Measurements from ENCODE around the gene OBSL1.

Gene OBSL1

DNA sequence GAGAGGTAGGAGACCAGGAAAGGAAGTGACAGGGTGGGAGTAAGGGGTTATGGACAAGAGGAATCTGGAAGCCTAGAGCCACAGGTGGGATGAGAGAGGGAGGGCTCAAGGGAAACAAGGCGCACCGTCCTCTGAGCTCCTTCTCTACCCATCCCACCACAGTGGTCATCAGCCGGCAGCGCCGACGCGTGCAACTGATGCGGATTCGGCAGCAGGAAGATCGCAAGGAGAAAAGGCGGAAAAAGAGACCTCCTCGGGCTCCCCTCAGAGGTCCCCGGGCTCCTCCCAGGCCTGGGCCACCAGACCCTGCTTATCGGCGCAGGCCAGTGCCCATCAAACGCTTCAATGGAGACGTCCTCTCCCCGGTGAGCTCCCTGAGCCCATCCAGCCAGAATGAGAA is 22.3 kb downstream of the OBSL1 start:
- no peak for DNase-seq (ENCODE audit: low read depth)

DNA sequence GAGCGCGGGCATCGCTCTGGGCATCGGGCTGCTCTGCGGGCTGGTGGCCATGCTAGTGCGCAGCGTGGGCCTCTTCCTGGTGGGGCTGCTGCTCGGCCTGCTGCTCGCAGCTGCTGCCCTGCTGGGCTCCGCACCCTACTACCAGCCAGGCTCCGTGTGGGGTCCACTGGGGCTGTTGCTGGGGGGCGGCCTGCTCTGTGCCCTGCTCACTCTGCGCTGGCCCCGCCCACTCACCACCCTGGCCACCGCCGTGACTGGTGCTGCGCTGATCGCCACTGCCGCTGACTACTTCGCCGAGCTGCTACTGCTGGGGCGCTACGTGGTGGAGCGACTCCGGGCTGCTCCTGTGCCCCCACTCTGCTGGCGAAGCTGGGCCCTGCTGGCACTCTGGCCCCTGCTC is 23.7 kb downstream of the OBSL1 start:
- no peak for DNase-seq (ENCODE audit: low read depth)

DNA sequence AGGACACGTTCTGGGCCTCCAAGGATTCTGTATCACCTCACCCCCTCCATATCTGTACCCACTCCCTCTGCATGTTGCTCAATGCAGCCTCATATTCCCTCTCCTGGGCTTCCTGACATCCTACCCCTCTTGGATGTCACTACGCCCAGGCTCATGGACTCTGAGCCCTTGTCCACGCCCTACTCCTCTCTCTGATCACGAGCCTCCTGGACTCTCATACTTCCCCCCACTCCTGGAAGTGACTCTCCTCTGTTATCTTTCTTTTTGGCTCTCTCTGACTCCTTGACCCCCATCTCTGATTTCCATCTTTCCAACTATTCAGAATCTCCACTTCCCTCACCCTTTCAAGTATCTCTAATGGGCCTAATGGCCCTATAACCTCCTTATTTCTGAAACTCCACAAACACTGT is 25.4 kb downstream of the OBSL1 start:
- no peak for DNase-seq (ENCODE audit: low read depth)

DNA sequence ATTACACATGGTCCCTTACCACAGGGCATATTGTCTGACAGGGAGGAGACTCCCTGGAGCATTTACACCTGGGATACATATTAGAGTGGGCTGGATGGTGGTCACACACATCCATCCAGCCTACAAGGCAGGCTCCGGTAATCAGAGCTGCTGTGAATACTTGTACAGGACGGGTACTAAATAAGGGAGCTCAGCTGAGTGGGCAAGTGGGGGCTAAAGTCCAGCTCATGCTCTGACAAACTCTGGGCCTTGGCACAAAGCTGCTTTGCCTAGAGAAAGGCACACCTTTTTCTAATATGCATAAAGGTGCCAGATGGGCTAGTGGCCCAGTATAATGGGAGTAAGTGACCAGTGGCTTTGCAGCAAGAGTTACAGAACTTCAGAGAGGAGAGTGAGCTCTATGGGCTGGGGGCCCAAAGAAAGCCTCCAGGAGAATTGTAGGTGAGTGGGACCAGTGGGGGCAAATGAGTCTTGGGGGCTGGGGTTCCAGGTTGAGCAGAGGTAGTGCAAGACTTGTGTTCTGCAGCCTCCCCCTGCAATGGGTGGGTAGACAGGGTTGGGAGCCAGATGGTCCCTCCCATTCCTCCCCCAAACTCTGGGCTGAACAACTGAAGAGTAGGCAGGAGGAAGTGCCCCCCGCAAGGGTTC is 25.9 kb downstream of the OBSL1 start:
- no peak for DNase-seq (ENCODE audit: low read depth)

DNA sequence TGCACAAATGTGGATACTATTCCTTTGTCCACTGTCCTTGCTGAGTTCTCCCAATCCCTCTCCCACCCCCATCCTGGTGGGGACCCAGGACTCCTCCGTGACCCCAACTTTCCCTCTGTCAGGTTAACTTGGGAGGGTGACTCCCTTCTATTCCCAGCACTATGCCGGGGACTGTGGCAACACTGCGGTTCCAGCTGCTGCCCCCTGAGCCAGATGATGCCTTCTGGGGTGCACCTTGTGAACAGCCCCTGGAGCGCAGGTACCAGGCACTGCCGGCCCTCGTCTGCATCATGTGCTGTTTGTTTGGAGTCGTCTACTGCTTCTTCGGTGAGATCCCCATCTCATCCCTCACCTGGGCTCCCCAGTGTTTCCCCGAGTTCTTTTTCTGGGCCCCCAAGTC is 26.8 kb downstream of the OBSL1 start:
- no peak for DNase-seq (ENCODE audit: low read depth)

DNA sequence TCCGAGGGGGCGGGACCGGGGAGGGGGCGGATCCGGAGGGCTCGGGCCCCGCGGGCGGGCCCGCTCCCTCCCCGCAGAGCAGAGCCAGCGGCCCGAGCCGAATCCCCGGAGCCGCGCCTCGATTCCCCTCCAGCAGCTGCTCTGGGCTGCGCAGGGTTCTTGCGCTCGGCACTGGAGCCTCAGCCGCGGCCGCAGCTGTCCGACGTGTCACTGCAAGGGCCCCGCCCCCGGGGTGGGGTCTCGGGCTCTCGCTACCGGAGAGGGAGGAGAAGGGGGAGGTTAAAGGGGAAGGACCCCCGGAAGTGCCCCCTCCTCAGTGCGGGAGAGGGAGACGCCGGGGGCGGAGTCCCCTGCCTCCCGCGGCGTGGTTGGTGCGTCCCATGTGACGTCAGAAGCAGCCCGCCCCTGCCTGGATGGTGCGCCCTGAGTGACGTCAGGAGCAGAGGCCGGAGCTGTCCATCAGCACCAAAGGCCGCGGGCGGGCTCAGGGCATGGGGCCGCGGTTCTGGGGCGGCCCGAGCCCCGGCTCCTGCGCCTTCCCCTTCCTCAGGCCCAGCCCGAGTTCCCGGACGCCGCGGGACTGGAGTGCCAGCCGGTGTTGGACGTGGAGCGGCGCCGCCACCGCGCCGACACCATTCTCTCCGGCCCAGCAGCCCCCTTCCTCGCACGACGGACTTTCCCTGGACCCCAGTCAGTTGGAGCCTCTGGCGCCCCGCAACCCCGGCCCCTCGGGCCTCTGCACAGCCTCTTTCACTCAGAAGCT is 27.6 kb downstream of the OBSL1 start, which contains the start of the genes CHPF and TMEM198:
Gene CHPF (minus strand): TSS at position 214 of the 763 bp plus-strand sequence. CDS start 271 bp downstream, outside the sequence.
Gene TMEM198 (plus strand): TSS at position 433 of the 763 bp plus-strand sequence. CDS start 700 bp downstream, outside the sequence.
- DNase-seq (ENCODE audit: low read depth), result peak; percentile 93

DNA sequence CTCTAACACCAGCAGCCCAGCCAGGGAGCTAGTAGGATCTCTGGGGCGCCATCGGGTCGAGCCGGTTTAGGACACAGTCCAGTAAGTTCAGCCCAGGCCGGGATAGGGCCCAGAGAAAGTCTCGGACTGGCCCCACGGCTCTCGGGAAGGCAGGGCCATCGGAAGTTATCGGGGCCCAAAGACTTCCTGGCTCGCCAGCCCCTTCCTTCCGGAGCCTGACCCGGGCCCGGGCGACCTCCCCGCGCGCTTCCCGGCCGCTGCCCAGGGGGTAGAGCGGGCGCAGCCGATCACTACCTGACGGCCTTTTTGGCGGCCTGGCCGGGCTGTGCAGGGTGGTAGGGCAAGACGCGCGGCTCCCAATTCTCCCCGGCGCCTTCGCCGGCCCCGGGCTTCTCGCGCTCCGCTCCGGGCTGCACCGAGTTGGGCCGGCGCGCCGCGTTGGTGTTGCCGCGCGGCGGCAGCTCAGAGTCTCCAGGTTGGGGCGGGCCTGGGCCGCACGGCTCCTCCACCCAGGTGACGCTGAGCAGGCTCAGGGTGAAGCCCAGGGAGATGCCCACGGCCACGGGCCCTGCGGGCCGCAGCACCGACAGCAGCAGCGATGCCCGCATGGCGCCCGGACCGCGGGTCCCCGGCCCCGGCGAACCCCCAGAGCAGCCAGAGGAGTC is 28.3 kb downstream of the OBSL1 start:
- no peak for DNase-seq (ENCODE audit: low read depth)

DNA sequence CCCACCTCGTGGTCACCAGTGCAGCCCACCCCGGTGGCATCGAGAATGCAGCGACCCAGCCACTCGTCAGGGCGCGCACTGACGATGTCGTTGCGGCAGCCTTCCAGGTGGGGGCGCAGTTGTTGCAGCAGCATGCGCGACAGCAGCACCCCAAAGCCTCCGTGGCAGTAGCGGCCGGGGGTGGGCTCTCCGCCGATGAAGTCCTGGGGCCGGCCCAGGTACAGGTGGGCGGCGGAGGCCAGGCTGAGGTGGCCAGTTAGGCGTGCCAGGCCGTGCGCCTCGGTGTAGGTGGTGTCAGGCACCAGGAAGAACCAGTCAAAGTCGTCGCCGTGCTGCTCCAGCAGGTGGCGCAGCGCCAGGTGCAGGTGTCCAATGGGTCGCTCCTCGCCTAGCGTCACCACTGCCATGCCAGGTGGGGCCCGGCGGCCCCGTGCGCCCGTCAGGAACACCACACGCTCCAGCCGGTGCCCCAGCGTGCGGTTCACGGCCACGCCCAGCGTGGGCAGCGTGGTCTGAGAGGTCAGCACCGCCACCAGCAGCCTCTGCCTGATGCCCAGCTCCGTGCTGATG is 29.6 kb downstream of the OBSL1 start:
- DNase-seq (ENCODE audit: low read depth), result peak; percentile 86

DNA sequence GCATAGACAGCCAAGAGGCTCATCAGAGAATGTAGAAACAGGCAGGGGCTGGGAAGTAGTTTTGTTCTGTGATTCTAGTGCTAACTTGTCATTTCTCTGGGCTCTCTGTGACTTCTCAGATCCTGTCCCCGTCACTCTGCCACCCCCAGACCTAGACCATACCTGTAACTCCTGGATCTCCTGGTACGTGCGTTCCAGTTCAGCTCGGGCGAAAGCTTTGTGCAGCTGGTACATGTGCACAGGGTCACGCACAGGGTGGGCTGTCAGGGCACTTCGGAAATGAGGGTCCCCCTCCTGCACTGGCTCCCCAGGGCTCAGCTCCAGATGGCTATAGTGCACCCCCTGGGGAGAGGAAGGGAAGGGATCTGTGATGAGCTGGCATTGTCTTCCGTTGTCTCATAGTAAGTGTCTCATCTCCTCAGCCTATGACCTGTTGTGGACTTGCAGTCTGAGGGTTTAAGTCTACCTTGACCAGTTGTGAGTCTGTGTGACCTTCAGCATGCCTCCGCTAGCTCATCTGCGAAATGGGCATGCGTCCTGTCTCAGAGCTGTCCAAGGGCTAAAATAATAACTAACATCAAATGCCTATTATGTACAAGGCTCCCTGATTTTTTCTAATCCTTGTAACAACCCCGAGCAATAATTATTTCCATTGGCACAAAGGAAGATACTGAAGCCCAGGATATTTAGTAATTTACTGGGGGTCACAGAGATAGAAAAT is 30.4 kb downstream of the OBSL1 start:
- DNase-seq (ENCODE audit: low read depth), result no peak

DNA sequence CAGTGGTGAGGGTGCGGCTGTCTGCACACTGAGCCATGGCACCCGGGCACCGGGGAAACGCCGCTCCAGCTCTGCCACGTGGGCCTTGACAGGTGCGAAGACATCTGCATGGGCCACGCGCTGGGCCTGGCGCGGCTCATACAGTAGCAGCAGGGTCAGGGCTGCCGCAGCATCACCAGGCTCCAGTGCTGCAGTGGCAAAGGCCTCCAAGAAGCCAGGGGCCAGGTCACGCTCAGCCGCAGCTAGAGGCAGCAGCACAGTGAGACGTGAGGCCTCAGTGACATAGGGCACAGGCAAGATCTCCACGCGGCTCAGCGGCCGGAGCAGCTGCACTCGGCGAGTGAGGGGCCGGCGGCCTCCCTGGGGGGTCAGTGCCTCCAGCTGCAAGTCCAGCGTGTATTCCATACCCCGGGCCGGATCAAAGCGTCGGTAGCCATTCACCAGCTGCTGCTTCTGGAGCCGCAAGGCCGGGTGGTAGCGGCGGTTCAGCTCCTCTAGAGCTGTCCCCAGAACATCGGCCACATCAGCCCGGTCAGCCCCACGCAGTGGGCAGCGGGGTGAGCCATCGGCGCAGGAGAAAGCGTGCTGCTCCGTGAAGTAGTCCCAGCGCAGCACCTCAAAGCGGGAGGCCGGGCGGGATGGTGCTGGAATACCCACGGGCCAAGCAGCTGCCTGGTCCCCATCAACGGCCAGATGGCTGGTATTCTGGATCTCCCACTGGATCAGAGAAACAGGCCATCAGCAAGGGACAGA is 31.2 kb downstream of the OBSL1 start:
- DNase-seq (ENCODE audit: low read depth), result no peak

DNA sequence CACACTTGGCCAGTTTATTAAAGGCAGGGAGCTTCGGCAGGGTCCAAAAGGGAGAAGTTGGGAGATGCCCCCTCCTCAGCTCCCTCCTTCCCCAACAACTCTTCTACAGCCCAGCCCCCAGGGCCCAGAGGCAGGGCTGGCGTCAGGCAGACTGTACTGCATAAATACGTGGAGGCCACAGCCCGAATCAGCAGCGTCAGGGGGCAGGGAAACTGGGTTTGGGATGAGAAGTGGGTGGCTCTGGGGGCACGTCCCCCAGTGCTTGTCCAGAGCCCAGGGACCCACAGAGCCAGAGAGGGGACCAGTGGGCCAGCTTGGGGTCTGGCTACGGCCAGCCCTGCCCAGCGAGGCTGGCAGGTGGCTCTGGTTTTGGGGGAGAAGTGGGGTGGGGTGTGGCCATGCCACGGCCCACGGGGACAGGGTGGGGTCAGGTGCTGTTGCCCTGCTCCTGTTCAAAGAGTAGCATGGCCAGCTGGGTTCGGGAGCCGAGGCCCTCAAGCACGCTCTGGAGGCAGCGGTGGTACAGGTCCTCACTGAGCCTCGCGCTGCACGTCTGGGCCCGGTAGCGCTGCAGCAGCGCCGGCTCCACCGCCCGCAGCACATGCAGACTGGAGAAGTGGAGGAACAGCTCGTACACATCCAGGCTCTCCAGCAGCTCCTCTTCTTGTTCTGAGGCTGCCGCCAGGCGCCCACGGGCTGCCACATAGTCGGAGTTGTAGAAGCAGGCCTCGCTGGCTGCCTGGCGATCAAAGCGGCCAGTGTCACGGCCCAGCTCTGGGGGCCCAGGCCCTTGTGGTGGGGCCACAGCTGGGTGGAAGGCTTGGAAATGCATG is 32.2 kb downstream of the OBSL1 start:
- no peak for DNase-seq (ENCODE audit: low read depth)

DNA sequence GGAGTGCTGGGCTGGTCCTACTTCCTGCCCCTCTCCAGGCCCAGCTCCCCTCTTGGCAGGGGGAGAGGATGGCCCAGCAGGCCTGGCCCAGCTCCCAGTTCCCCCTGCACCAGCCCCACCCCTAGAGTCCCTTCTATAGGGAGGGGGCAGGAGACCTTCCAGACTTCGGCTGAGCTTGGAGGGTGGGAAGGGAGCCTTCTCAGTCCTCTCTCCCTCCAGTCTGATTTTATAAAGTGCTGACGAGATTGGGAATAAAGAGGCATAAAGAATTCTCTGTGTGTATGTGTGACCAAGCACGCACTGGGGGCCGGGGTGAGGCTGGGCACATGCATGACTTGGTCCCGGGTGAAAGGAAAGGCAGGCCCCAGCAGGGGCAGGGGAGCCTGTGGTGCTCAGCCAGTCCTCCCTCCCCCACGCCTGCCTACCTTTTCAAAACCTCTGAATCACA is 32.8 kb downstream of the OBSL1 start:
- no peak for DNase-seq (ENCODE audit: low read depth)

DNA sequence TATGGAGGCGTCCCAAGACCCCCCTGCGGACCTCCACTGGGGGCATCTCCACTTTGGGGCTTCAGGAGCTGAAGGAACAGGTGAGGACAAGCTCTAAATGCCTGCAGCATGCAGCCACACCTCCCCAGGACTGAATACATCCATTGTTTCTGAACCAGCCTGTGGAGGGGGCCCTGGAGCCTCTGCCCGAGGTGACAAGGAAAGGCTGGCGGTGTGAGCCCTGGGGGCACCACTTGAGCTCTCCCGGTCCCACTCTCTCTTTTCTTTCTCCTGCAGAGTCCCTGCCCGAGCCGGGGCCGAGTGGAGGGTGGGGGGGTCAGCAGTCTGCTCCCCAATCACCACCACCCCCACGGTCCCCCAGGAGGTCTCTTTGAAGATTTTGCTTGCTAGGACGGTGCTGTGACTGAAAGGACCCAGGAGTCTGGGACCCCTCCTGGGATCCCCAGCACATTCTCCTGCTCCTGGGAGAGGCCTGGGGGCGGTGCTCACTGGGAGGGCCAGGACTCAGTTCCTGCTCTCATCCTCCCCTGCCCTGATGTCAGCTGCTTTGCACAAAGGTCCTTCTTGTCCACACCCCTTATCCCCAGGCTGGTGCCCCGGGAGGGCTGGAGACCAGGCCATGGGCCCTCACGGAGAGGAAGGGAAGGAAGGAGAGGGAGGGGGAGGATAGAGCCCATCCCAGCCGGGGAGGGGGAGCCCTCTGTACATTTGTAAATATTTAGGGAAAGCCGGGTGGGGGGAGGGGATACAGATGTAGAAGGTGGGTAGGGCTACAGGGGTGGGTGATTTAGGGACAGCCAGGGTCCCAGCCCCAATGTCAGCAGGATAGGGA is 33.5 kb downstream of the OBSL1 start:
- DNase-seq (ENCODE audit: low read depth), result no peak

DNA sequence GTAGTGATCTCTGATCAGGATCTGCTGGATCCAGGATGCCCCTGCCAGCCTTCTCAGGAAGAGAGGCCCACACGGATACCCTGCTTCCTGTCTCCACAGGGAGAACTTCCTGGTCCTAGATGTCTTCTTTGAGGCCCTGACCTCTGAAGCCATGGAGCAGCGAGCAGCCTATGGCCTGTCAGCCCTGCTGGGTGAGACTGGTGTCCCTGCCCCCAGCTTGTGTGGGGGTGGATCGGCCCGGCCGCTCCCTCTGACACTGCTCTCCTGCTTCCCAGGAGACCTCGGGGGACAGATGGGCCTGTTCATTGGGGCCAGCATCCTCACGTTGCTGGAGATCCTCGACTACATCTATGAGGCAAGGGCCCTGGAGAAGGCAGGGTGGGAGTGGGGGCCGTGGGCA is 34.4 kb downstream of the OBSL1 start:
- no peak for DNase-seq (ENCODE audit: low read depth)

DNA sequence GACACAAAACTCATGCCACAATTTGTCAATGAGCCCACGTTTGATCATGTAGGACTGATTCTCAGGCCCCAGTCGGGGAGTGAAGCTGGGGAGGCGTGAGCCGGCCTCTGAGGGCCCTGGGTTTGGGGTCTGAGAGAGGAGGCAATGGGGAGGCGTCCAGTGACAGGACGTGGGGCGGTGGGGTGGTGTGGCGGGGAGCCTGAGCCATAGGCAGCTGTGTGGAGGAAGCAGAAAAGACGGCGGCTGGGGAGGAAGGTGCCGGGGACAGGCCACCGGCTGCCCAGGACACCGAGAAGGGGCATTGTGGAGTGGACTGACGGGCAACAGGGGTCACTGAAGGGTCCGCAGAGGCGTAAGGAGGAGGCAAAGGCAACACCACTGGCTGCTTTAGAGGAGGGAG is 34.9 kb downstream of the OBSL1 start:
- DNase-seq (ENCODE audit: low read depth), result no peak

DNA sequence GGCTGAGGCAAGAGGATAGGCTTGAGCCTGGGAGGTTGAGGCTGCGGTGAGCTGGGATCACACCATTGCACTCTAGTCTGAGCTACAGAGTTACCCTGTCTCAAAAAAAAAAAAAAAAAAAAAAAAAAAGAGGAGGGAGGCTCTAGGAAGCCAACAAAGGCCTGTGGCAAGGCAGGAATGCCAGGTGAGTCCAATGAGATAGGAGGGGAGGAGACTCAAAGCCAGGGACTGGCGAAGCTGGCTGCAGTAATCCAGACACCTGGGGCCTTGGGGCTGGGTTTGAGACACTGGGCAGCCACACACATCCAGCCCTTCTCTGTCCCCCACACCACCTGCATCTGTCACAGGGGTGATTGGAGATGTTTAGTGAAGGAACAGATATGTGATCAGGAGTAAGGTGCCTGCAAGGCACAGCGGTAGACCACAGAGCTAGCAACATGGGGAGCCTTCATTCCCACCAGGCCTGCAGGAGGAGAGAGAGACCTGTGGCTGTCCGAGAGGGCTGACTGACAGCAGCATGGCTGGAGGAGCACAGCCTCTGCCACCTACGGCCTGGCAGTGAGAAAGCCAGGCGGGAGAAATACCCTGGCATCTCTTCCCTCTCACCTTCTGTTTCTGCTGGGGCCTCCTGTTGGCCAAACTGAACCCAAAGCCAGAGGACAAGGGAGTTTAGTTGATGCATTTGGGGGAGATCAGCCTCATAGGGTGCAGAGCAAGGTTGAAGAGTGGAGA is 37.2 kb downstream of the OBSL1 start:
- DNase-seq (ENCODE audit: low read depth), result no peak

DNA sequence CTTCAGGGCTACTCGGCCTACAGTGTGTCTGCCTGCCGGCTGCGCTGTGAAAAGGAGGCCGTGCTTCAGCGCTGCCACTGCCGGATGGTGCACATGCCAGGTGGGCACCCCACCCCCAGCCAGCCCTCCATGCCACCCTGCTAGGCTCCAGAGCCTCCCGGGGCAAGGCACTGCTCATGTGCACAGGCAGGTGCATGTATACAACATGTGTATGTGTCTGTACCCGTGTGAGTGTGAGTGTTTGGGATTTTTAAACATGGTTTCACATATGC is 39.0 kb downstream of the OBSL1 start:
- no peak for DNase-seq (ENCODE audit: low read depth)

DNA sequence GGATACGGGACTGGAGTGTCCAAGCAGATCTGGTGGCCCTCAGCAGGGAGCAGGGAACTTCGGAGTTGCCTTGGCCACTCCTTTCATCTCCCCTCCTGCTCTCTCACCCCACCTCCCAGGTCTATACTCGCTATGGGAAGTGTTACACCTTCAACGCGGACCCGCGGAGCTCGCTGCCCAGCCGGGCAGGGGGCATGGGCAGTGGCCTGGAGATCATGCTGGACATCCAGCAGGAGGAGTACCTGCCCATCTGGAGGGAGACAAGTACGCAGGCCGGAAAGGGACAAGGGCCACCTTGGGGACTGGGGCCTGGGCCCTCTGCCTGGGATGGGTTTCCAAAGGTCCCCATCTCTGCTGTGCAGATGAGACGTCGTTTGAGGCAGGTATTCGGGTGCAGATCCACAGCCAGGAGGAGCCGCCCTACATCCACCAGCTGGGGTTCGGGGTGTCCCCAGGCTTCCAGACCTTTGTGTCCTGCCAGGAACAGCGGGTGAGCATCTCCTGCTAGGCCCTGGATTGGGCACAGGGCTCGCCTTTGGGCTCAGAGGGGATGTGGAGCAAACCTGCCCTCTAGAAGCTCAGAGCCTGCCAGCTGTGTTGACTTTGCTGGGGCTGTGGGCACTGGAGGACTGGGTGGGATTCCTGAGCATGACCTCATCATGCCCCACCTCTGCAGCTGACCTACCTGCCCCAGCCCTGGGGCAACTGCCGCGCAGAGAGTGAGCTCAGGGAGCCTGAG is 39.5 kb downstream of the OBSL1 start:
- no peak for DNase-seq (ENCODE audit: low read depth)

Data from activated T-cell treated with anti-CD3 and anti-CD28 coated beads for 48 hours (primary cell).